Vagina (tissue), 2 donors: ENCODE results near the gene FOXP4.

Experiments used
- CTCF ChIP-seq, 3 experiments: fragments of 450-650 bp in 2 of 3; fragments of 200-600 bp in 1 of 3; sonication (generic) in 1 of 3; IDR thresholded peaks; one replicate each; pipeline ENCODE4 v1.5.1; 2017 to 2019; ENCODE audit warnings: antibody characterized with exemption in 3 of 3, mild to moderate bottlenecking in 2 of 3, moderate library complexity in 2 of 3
- POLR2A ChIP-seq, 2 donors: fragments of 450-650 bp; IDR thresholded peaks; one replicate each; pipeline ENCODE4 v1.6.1; 2017; ENCODE audit warnings: antibody characterized with exemption in 2 of 2, mild to moderate bottlenecking in 2 of 2, moderate library complexity in 2 of 2
- POLR2AphosphoS5 ChIP-seq, 2 donors: sonication (generic); formaldehyde crosslinking; IDR thresholded peaks; one replicate each; pipeline ENCODE4 v1.9.0; 2017; ENCODE audit warnings: antibody characterized with exemption in 2 of 2, mild to moderate bottlenecking in 2 of 2, low read depth in 1 of 2; ENCODE audit not compliant: insufficient read depth in 1 of 2

- TF ChIP-seq CTCF (IDR thresholded peaks at IDR 0.05) (no peak), POLR2AphosphoS5 (IDR thresholded peaks at IDR 0.05; ENCODE audit: insufficient read depth in 1 of 2, low read depth in 1 of 2) (no peak), POLR2A (IDR thresholded peaks at IDR 0.05) (no peak)
Measured at GRCh38 chr6:41647061-41647511, 100.9 kb downstream of the FOXP4 start.
